ENCODE results near the gene ASXL1. TPM values are rescaled to one million over a fixed set of nuclear protein-coding genes. Genes with fewer than 3 reads are reported as not detected.
A peak's percentile ranks its signal among the peaks of the same experiment; 100 is the strongest.

The ASXL1 gene
- total and polyA plus RNA-seq, 2 donors from 2014 or later = 16.2 to 71.1 TPM

DNA sequence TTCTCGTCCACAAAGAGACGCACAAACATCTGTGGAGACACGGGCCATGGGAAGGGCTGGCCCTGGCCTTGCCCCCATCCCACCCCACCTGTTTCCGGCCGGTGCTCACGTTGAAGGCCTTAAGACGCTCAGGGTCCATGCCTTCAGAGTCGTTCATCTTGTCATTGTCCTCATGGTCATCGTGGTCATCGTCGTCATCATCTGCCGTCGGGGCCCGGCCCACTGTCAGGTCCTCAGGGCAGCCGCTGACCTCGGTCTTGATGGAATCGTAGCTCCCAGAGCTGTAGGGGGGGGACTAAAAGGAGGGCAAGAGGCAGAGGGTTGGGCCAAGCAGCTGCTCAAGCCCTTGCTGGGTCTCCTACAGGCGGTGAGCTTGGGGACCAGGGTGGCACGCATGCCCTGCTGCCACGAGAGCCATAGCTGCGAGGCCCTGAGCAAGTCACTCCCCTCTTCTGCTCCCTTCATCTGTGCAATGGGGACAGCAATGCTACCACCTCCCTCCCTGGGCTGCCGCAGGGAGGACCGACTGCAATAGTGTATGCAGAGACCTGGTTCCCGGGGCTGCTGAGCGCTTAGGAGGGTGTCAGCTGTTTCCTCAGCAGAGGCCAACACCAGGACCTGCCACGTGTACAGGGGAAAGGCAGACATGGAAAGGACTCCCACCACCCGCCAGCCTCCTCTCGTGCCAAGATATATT, 95.5 kb downstream of the ASXL1 start:
- TF ChIP-seq, protein P1, sequence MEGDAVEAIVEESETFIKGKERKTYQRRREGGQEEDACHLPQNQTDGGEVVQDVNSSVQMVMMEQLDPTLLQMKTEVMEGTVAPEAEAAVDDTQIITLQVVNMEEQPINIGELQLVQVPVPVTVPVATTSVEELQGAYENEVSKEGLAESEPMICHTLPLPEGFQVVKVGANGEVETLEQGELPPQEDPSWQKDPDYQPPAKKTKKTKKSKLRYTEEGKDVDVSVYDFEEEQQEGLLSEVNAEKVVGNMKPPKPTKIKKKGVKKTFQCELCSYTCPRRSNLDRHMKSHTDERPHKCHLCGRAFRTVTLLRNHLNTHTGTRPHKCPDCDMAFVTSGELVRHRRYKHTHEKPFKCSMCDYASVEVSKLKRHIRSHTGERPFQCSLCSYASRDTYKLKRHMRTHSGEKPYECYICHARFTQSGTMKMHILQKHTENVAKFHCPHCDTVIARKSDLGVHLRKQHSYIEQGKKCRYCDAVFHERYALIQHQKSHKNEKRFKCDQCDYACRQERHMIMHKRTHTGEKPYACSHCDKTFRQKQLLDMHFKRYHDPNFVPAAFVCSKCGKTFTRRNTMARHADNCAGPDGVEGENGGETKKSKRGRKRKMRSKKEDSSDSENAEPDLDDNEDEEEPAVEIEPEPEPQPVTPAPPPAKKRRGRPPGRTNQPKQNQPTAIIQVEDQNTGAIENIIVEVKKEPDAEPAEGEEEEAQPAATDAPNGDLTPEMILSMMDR (IDR thresholded peaks at IDR 0.05; ENCODE audit: borderline replicate concordance, extremely low read depth, insufficient read depth) = no peak
- FAIRE-seq (no peak), DNase-seq (peak in 1 of 5 donors; percentile 49)
- Histone ChIP-seq H3K4me3 (ENCODE audit: low read length in 3 of 3) (no peak overlapping the region), H3K9ac (ENCODE audit: low read length in 3 of 3) (no peak overlapping the region), H3K4me1 (ENCODE audit: control insufficient read depth in 2 of 3, insufficient read depth in 2 of 3, low read depth in 1 of 3, low read length in 3 of 3) (peaks cover 0 to 43% (median 17%) of the 10 kb centered on the region in 3 donors), H3K27me3 (ENCODE audit: control insufficient read depth, insufficient read depth, low read length) (no peaks in the 10 kb centered on the region), H3K27ac (ENCODE audit: low read depth in 2 of 2, low read length in 2 of 2) (no peak overlapping the region), H3K36me3 (ENCODE audit: control insufficient read depth in 2 of 3, insufficient read depth in 3 of 3, low read length in 3 of 3) (peaks cover 5 to 38% (median 27%) of the 10 kb centered on the region in 3 donors), H3K9me3 (ENCODE audit: control insufficient read depth in 2 of 3, insufficient read depth in 1 of 3, low read length in 3 of 3) (no peaks in the 10 kb centered on the region)
- intact Hi-C loops (cut with DNase I) = no loop called here

DNA sequence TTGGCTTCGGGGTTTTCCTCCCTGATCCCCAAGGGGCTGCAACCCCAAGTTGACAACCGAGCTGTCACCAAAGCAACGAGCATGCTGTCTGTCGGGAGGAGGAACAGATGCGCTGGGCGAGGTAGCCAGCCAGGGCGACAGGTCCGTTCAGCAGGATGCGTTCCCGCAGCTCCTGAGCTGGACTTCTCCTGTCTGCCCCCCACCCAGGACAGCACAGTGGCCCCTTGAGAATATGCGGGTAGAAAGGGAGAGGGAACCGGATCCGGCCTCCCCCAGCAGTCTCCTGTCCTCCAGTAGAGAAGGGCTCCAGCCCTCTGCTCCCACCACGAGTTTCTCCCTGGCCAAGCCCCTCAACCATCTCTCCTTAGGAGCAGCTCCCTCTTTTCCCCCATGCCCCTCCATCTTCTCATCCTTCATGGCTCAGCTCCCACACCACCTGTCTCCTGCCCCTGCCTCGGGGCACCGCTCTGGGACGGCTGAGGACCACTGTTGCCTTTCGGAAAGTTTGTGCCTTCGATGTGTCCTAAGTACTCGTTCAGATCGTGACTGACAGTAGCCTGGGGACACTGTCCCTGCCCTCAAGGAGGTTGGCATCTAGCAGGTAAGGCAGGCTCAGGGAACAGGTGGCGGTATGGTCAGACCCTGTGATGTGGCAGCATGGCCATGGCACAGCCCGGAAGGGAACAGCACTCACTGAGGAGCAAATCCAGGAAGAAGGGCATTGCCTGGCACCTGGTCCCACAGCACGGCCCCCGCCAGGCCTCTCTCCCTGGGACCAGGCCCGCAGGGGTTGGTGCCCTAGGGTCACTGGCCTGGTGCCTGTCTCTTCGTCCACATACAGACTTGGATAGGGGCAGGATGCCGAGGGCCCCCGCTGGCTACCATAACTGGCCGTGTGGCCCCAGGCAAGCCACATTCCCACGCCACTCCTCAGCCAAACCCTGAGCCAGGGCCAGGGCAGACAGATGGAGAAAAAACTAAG, 96.3 kb downstream of the ASXL1 start:
- Histone ChIP-seq H3K9me3 (ENCODE audit: control insufficient read depth in 2 of 3, insufficient read depth in 1 of 3, low read length in 3 of 3) (no peaks in the 10 kb centered on the region), H3K27me3 (ENCODE audit: control insufficient read depth, insufficient read depth, low read length) (no peaks in the 10 kb centered on the region), H3K4me1 (ENCODE audit: control insufficient read depth in 2 of 3, insufficient read depth in 2 of 3, low read depth in 1 of 3, low read length in 3 of 3) (peaks cover 0 to 41% (median 18%) of the 10 kb centered on the region in 3 donors), H3K27ac (ENCODE audit: low read depth in 2 of 2, low read length in 2 of 2) (no peak overlapping the region), H3K36me3 (ENCODE audit: control insufficient read depth in 2 of 3, insufficient read depth in 3 of 3, low read length in 3 of 3) (peaks cover 3 to 35% (median 27%) of the 10 kb centered on the region in 3 donors), H3K4me3 (ENCODE audit: low read length in 3 of 3) (no peak overlapping the region), H3K9ac (ENCODE audit: low read length in 3 of 3) (no peak overlapping the region)
- intact Hi-C loops (cut with DNase I) = no loop called here
- FAIRE-seq = no peak
- TF ChIP-seq, protein P1 (IDR thresholded peaks at IDR 0.05; ENCODE audit: borderline replicate concordance, extremely low read depth, insufficient read depth) = no peak
- peak in 2 of 5 donors; percentile 52 to 56 for DNase-seq

DNA sequence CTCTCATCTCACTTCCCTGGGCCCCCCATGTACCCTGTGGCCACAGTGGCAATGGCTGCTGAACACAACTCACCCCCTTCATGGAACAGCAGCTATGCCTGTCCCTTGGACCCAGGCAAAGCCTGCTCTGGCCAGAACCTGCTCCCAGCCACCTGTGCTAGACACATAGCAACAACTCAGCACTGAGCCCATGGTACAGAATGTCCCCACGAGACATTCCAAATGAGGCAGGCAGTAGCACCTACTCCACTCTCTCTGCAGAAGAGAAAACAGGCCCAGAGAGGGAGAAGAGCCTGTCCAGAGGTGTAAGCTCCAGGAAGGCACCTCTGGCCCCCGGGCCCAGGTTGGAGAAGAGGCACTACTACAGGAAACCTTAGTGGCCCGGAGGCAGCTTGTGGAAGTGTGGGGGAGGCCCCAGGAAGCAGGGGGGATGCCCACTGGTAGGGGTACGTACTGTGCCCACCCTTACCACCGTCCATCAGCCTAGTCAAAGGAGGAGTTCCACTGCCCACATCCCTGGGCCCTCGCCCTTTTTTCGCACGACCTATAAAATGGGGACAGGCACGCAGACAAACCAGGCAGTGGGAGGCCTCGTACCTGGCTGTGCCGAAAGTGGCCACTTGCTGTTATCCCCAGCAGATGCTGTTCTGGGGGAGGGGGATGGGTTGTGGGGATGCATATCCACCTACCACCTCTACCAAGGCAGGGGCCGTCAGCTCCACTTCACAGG, 97.2 kb downstream of the ASXL1 start:
- H3K4me1 ChIP-seq (ENCODE audit: control insufficient read depth in 2 of 3, insufficient read depth in 2 of 3, low read depth in 1 of 3, low read length in 3 of 3) = peaks cover 0 to 34% (median 13%) of the 10 kb centered on the region in 3 donors
- H3K9me3 ChIP-seq (ENCODE audit: control insufficient read depth in 2 of 3, insufficient read depth in 1 of 3, low read length in 3 of 3) = no peaks in the 10 kb centered on the region
- DNase-seq = peak in 2 of 5 donors; percentile 61 to 64
- H3K4me3 ChIP-seq (ENCODE audit: low read length in 3 of 3) = no peak overlapping the region
- intact Hi-C loops (cut with DNase I) = no loop called here
- peaks cover 3 to 33% (median 27%) of the 10 kb centered on the region in 3 donors for H3K36me3 ChIP-seq (ENCODE audit: control insufficient read depth in 2 of 3, insufficient read depth in 3 of 3, low read length in 3 of 3)
- TF ChIP-seq, protein P1 (IDR thresholded peaks at IDR 0.05; ENCODE audit: borderline replicate concordance, extremely low read depth, insufficient read depth) = no peak
- H3K27ac ChIP-seq (ENCODE audit: low read depth in 2 of 2, low read length in 2 of 2) = peak overlapping the region in 1 of 2 donors; percentile 9
- H3K27me3 ChIP-seq (ENCODE audit: control insufficient read depth, insufficient read depth, low read length) = no peaks in the 10 kb centered on the region
- no peak for FAIRE-seq
- no peak overlapping the region for H3K9ac ChIP-seq (ENCODE audit: low read length in 3 of 3)
